Esophagus muscularis mucosa (tissue), 3 donors: Measurements from ENCODE around the gene FOLR2.

Experiments used
- POLR2A ChIP-seq: fragments of 450-650 bp; IDR thresholded peaks from one replicate; pipeline ENCODE4 v1.6.1; 2017; ENCODE audit warnings: antibody characterized with exemption, moderate library complexity, mild to moderate bottlenecking, low read depth
- TF ChIP-seq, protein P1 (sequence below), 3 experiments: fragments of 200-600 bp in 2 of 3; fragments of 450-650 bp in 1 of 3; sonication (generic) in 2 of 3; IDR thresholded peaks; one replicate each; pipeline ENCODE4 v1.5.1; 2017 to 2019; ENCODE audit warnings: antibody characterized with exemption in 3 of 3, mild to moderate bottlenecking in 2 of 3, moderate library complexity in 1 of 3

DNA sequence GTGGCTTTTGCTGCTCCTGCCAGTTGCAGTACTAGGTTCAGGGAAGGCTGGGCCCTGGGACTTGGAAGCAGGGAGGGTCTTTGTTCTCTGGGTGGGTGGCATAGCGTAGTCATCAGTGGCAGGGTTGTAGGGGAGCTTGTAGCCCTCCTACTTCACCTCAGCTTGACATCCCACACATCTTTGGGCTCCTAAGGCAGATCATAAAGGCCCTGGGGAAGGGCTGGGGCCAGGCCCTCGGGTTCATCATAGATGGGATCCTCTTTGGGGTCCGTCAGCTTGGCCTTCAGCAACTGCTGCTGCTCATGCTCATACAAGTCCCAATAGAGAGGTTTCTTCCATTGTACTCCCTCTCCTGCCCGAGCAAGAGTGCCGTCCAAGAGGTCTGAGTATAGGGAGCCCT lies 33.4 kb downstream of the FOLR2 start:
- TF ChIP-seq, protein P1, sequence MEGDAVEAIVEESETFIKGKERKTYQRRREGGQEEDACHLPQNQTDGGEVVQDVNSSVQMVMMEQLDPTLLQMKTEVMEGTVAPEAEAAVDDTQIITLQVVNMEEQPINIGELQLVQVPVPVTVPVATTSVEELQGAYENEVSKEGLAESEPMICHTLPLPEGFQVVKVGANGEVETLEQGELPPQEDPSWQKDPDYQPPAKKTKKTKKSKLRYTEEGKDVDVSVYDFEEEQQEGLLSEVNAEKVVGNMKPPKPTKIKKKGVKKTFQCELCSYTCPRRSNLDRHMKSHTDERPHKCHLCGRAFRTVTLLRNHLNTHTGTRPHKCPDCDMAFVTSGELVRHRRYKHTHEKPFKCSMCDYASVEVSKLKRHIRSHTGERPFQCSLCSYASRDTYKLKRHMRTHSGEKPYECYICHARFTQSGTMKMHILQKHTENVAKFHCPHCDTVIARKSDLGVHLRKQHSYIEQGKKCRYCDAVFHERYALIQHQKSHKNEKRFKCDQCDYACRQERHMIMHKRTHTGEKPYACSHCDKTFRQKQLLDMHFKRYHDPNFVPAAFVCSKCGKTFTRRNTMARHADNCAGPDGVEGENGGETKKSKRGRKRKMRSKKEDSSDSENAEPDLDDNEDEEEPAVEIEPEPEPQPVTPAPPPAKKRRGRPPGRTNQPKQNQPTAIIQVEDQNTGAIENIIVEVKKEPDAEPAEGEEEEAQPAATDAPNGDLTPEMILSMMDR (IDR thresholded peaks at IDR 0.05), result no peak
- TF ChIP-seq POLR2A, result no peak
